Erythroblast (primary cell): ENCODE results near the gene EYS.
A peak's percentile ranks its signal among the peaks of the same experiment; 100 is the strongest.
"Not testable (repeated sequence)": the region's sequence is repeated elsewhere in the genome, so short reads cannot be mapped to it uniquely, and the experiment has no call there.

Source experiments
- DNase-seq, 2 experiments: peaks; one replicate each; lab custom pipeline; 2025; lab: John Stamatoyannopoulos, UW
- GATA1 ChIP-seq: IDR thresholded peaks from 2 replicates; pipeline ENCODE4 v1.6.1; 2011; ENCODE audit warnings: low read depth, mild to moderate bottlenecking, control low read depth, low read length, moderate library complexity
- POLR2A ChIP-seq: IDR thresholded peaks from 2 replicates; pipeline ENCODE4 v1.6.1; 2011; ENCODE audit warnings: mild to moderate bottlenecking, low read length

EYS gene

DNA sequence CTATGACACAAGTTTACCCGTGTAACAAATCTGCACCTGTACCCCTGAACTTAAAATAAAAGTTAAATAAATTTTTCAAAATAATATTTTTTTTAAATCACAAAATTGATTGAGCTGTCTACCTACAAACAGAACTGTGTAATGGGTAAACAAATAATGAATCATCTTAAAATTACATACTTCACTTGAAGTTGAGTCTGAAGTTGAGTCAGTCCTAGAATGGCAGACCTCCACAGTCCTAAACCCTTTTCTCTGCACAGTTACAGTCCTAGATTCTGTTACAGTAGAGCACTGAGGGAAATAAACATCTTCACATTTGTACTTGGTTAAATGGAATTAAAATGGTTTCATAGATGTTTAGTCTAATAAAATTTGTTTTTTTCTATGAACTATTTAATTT lies 1190.6 kb downstream of the EYS start:
- DNase-seq: no peak
- TF ChIP-seq POLR2A (no peak), GATA1 (no peak)

DNA sequence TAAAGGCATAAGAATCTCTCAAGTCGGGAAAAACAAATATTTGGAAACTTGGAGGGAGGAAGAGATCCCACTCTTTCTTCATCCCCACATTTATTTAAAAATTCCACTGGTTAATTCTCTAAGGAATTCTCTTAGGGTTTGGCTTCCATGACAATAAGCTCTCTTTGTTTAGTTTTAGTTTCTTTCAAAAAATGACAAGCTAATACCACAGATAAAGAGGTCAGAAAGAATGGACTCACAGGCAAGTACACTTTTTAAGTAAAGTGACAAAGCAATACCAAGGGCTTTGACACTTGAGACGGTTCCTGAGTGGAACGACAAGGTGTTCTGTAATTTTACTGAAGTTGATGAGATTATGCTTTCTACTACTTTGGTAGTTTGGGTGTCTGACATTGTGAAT lies 1199.4 kb downstream of the EYS start:
- no peak for DNase-seq
- TF ChIP-seq GATA1 (no peak), POLR2A (no peak)

DNA sequence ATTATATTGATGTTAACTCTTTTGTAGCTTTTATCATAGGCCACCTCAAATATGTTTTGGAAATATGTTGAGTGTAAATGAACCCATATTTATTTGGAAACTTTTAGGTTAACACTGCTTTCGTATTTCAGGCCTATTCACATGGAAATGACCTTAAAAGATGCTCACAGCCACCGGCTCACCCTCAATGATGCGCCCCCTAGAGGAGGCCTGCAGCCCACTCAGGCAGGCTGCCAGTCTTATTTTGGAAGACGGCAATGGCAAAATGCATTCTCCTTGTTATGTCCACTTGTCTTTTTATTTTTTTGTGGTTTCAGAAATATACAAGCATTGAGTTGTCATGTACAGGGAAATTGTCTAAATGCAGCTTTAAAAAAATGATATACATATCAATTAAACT lies 1201.7 kb downstream of the EYS start:
- peak; percentile 36 to 54 for DNase-seq
- TF ChIP-seq GATA1: no peak
- TF ChIP-seq POLR2A: no peak

DNA sequence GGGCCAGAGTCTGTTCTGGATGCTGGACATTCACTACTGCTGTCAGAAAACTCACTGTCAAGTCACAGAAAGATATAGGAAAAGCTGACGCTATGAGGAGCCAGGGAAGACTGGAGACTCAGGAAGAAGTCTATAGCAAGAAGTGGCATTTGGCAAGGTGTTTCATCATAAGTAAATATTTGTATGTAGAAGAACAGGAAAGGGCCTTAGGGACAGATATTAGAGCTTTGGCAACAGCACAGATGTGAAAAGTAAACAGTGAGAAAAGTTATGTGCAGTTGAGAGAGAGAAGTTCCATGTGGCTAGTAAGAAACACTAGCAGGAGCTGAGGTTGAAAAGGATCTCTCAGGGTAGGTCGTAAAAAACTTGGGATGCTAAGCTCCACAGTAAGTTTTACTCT lies 1202.5 kb downstream of the EYS start:
- no peak for DNase-seq

DNA sequence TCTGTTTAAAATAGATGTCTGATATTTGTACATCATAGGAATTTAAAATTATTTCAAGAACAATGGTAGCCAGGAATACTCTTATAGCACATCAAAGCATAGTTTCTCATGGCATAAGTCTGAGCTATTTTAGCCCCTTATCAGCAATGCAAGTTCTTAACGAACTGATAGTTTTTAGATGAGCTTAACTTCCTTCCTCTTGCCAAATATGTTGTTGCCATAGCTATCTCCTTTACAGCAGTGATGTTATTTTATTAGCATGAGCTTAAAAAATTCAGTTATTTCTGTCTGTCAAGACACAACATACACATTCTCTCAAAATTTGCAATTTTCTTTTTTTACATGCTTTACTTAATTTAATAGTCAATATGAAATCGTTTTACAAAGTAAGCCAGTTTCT lies 1204.2 kb downstream of the EYS start:
- DNase-seq: no peak
- TF ChIP-seq GATA1 (no peak), POLR2A (no peak)

More for the DNA sequence above, 1202.5 kb downstream of the EYS start:
- TF ChIP-seq GATA1 (no peak), POLR2A (no peak)

DNA sequence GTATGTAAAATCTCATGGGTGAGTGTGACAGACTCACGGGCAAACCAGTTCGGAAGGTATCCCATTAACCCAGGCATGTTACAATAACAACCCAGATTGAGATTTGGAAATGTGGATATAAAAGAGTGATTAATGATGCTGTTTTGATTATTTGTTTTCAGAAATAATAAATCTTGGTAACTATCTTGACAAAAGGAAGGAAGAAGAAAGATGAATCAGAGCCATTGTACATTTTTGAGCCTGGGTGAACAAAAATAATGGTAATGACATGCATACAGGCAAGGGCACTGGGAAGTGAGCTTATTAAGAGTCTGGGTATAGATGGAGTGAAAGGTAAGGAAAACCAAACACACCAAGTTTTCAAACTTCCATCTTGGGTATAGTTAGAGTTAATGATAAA lies 1209.4 kb downstream of the EYS start:
- TF ChIP-seq GATA1 (no peak), POLR2A (no peak)
- no peak for DNase-seq

DNA sequence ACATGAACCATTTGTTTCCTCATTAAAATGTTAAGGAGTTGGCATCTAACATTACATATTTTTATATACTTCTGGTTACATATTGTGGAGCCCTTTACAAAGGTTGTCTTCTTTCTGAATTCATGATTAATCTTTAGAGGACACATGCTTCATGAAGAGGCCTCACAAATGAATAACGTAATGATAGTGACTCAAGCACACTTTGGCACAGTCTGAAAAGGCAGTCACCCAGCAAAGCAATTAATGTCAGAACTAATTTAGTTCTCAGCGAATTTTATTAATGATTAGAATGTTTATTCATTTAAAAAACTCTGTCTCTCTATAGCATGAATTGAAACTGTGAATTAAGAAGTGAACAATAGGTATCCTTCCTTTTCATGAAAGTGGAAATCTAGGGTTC lies 1217.3 kb downstream of the EYS start:
- no peak for DNase-seq
- no peak for TF ChIP-seq GATA1

DNA sequence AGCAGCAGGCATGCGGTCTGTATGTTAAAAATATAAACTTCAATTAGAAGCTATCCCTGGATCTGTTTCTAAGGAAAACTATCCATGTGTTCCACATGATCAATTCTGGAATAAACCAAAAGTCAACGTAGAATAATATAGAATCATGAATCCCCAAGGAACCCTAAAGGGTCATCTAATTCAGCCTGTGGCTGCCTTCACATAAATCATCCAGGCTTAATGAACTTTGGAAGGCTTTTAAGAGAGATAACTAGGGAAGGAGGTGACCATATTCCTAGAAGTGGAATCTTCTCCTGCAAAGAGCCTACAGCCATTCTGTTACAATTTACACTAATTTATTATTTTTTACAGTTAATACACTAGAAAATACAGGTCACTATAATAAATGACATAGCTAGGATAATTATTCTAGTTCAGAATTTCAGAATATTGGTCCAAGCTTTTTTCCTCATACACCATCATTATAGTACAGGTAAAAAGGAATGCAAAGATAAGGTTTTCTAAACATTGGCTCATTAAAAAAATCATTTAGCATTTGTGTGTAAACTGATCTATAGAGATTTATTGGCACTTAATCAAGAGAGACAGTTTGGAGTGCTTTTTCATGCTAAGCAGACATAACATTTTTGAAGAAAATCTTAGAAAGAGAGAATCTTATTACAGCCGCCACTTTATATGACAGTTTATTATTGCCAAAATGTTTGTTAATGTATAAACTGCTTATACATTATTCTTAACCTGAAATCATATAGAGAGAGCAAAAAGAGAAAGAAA lies 1220.3 kb downstream of the EYS start:
- DNase-seq: no peak
- no peak for TF ChIP-seq GATA1
- TF ChIP-seq POLR2A: no peak

DNA sequence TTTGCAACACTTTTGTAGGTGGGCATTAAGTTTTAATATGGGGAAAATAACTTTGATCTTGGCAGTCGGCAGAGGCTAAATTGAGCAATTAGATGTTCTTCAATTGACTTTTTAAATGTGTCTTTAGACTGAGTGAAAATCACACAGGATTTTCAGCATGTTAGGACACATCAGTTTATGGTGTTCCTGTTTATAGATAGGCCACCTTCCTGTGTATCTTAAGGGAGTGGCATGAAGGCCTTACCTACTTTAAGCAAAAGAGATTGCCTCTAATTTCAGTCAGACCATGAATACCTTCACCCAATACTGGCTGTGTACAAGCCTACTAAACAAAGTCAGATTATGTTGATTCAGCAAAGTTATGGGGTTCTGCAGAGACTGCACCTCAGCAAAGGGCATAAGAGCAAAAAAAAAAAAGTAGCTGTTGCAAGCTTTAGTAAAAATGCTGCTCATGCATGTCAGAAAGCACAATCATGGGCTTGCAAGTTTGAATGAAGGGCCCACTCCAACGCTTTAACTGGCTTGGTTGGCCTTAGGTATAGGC lies 1223.0 kb downstream of the EYS start:
- DNase-seq: no peak
- TF ChIP-seq POLR2A (no peak), GATA1 (no peak)

DNA sequence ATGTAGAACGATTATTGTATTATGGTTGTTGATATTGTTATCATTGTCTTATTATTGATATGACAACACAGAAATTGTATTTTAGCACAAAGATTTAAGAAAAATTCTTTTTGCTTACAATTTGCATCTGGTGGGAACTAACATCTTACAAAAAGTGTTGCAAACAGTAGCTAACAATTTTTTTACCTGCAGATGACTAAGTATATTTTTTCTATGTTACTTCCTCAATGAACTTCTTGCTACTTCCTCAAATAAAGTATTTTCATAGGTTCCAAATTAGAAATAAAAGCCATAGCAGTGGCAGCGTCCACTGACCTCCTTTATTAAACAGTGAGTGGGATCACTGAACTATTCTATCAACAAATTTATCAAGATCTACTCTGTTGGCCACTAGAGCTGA lies 1224.4 kb downstream of the EYS start:
- no peak for DNase-seq
- TF ChIP-seq GATA1 (no peak), POLR2A (no peak)

DNA sequence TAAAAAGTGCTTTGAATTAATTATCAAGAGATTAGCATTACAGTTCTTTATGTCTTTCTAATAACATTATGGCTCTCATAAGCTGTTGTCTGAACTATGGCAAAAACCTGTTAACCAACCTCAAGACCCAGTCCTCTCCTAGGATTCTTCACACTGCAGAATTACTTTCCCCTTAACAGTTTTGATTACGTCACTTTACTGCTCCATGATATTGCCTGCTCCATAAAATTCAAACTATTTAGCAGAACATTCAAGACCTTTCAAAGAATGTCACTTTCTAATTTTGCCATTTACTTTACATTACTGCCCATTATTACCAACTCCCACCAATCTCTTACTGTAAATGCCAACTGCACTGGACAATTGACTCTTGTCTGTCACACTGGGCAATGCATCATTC lies 1227.9 kb downstream of the EYS start:
- no peak for DNase-seq
- TF ChIP-seq GATA1 (no peak), POLR2A (no peak)

DNA sequence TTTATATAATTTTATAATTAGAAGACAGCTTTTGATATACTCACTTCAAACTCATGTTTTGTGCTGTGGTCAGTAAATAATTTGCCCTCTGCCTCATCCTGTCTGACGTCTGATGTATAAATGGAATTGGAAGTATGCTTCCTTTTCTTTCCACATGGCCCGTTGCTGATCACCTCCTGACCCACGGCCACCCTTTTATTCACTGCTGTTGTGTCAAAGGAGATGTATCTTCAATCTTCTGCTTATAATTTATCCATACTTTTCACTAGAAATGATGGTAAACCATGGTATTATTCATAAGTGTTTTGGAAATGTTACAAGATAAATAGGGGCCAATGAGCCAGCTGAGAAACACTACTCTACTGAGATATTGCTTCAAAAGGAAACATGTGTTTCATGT lies 1229.6 kb downstream of the EYS start:
- DNase-seq: no peak
- TF ChIP-seq GATA1 (no peak), POLR2A (no peak)

DNA sequence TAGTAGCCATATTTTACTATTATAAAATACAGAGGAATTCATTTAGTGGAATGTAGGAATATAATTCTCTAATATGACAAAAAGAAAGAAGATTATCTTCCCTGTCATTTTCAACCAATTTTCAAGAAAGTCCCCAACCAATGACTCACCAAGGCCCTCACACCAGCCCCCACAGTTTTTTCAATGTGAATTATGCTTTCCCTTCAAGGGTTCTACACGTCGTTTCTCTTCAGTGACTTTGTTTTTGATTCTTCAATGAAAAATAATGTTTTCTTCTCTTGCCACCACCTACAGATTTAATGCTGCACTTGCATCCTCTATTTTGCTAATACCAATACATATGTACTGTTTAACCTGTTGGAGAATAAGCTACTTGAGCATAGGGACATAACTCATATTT lies 1230.1 kb downstream of the EYS start:
- TF ChIP-seq GATA1 (no peak), POLR2A (no peak)
- no peak for DNase-seq

DNA sequence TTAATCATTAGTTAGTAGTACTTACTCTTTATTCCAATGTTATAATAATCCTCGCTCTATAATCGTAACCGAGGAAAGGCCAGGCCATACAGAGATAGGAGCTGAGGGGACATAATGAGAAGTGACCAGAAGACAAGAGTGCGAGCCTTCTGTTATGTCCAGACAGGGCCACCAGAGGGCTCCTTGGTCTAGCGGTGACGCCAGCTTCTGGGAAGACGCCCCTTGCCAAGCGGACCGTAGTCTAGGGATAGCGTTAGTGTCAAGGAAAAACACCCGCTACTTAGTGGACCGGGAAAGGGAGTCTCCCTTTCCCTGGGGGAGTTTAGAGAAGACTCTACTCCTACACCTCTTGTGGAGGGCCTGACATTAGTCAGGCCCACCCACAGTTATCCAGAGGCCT lies 1237.6 kb downstream of the EYS start:
- not testable (repeated sequence) for DNase-seq

DNA sequence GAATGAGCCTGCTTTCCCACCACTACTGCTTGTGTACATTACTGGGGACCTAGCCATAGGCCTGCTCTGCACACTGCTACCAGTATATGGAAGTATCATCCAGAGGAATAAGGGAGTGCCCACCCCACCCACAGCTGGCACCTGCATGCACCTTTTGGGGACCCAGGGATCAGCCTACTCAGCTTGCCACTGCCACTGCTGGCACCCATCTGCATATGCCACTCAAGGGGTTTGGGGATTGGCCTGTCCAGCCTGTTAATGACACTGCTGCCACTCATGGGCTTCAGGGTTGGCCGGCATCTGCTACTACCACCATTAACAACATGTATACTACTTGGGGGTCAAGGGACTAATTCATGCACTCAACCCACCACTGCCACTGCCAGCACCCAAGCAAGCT lies 1239.4 kb downstream of the EYS start:
- DNase-seq: no peak
- no peak for TF ChIP-seq GATA1
- no peak for TF ChIP-seq POLR2A
